Liver (tissue), 9 donors: Measurements from ENCODE around the gene SHC4. TPM values are rescaled to one million over a fixed set of nuclear protein-coding genes. Genes with fewer than 3 reads are reported as not detected.

Experiments
- DNase-seq: peaks from one replicate; pipeline ENCODE4 v3.0.0-alpha.2; 2017; ENCODE audit warnings: low spot score
- H3K27ac ChIP-seq, 2 donors: one replicate each; pipeline ENCODE4 v1.7.0; 2013; ENCODE audit warnings: inconsistent platforms in 2 of 2, low read length in 2 of 2, control low read depth in 1 of 2, low read depth in 1 of 2, mild to moderate bottlenecking in 1 of 2
- H3K27me3 ChIP-seq, 4 donors: one replicate each; pipeline versions ENCODE4 v1.6.1 to v1.7.0; 2013; ENCODE audit warnings: low read length in 3 of 4, inconsistent platforms in 1 of 4, mild to moderate bottlenecking in 1 of 4, moderate library complexity in 1 of 4; ENCODE audit not compliant: control insufficient read depth in 4 of 4, insufficient read depth in 4 of 4
- H3K36me3 ChIP-seq, 4 donors: one replicate each; pipeline versions ENCODE4 v1.6.1 to v1.7.0; 2013; ENCODE audit warnings: low read length in 3 of 4, mild to moderate bottlenecking in 3 of 4, low read depth in 1 of 4, moderate library complexity in 1 of 4; ENCODE audit not compliant: control insufficient read depth in 4 of 4, insufficient read depth in 3 of 4
- H3K4me1 ChIP-seq, 4 donors: one replicate each; pipeline versions ENCODE4 v1.6.1 to v1.7.0; 2013; ENCODE audit warnings: low read length in 3 of 4, mild to moderate bottlenecking in 3 of 4, moderate library complexity in 1 of 4; ENCODE audit not compliant: control insufficient read depth in 4 of 4, insufficient read depth in 4 of 4
- H3K4me3 ChIP-seq, 3 donors: one replicate each; pipeline versions ENCODE4 v1.6.1 to v1.7.0; 2013; ENCODE audit warnings: low read length in 3 of 3, control low read depth in 1 of 3, low read depth in 1 of 3, mild to moderate bottlenecking in 1 of 3
- H3K9ac ChIP-seq, 2 donors: one replicate each; pipeline ENCODE4 v1.7.0; 2013; ENCODE audit warnings: low read length in 2 of 2, mild to moderate bottlenecking in 2 of 2, moderate library complexity in 2 of 2, control low read depth in 1 of 2, low read depth in 1 of 2
- H3K9me3 ChIP-seq, 4 donors: one replicate each; pipeline versions ENCODE4 v1.6.1 to v1.7.0; 2013; ENCODE audit warnings: low read length in 3 of 4; ENCODE audit not compliant: control insufficient read depth in 4 of 4
- ATF3 ChIP-seq: IDR thresholded peaks from 2 replicates; pipeline ENCODE4 v1.6.1; 2016; ENCODE audit warnings: antibody characterized with exemption
- FOXA1 ChIP-seq: IDR thresholded peaks from 2 replicates; pipeline ENCODE4 v1.6.1; 2016; ENCODE audit warnings: antibody characterized with exemption
- HNF4A ChIP-seq, 2 donors: conservative IDR thresholded peaks; 2 replicates each; pipeline ENCODE4 v1.6.1; 2016; ENCODE audit warnings: antibody characterized with exemption in 2 of 2, mild to moderate bottlenecking in 2 of 2
- HNF4G ChIP-seq: IDR thresholded peaks from 2 replicates; pipeline ENCODE4 v1.6.1; 2016; ENCODE audit warnings: antibody characterized with exemption
- JUND ChIP-seq, 2 donors: IDR thresholded peaks; 2 replicates each; pipeline ENCODE4 v1.6.1; 2016; ENCODE audit warnings: antibody characterized with exemption in 2 of 2
- NR2F2 ChIP-seq: IDR thresholded peaks from 2 replicates; pipeline ENCODE4 v1.6.1; 2016; ENCODE audit warnings: antibody characterized with exemption
- RAD21 ChIP-seq, 2 donors: IDR thresholded peaks; 2 replicates each; pipeline ENCODE4 v1.6.1; 2016; ENCODE audit warnings: antibody characterized with exemption in 2 of 2, mild to moderate bottlenecking in 2 of 2
- REST ChIP-seq: IDR thresholded peaks from 2 replicates; pipeline ENCODE4 v1.6.1; 2016; ENCODE audit warnings: antibody characterized with exemption, mild to moderate bottlenecking
- WGBS: extraction: QIAGEN DNeasy Blood & Tissue Kit; methylation state at CpG from one replicate; pipeline ENCODE4 v1.1.7; 2013; 5-methylcytosine and 5-hydroxymethylcytosine counted together
- polyA plus RNA-seq, 2 donors: library from polyadenylated mRNA; stranded (reverse) in 1 of 2; unstranded in 1 of 2; fragments of 200-250 nt in 1 of 2; fragments of >200 nt in 1 of 2; fragmentation: Nextera tagmentation in 1 of 2; extraction: Ambion mirVana in 1 of 2; gene quantifications; one replicate each; pipeline versions ENCODE4 v1.2.1 to v1.2.3, GENCODE V29; 2013 to 2015
- total RNA-seq, 2 donors: library from RNA; depleted of rRNA; stranded (reverse); fragments of >200 nt; gene quantifications; one replicate each; pipeline ENCODE4 v1.2.3, GENCODE V29; 2014
- TF ChIP-seq, protein P1 (sequence below): fragments of 150-350 bp; IDR thresholded peaks from 2 replicates; pipeline ENCODE4 v1.5.1; 2017; ENCODE audit warnings: improper control_type of control experiment, low read depth, low read length; ENCODE audit not compliant: missing input control
- donor health status: healthy.
- donor health status: healthy.
- donor health status: healthy.
- donor health status: healthy.
- donor health status: healthy.

SHC4 gene
- total and polyA plus RNA-seq, 4 donors = under 0.01 to 0.19 (median 0.05) TPM

DNA sequence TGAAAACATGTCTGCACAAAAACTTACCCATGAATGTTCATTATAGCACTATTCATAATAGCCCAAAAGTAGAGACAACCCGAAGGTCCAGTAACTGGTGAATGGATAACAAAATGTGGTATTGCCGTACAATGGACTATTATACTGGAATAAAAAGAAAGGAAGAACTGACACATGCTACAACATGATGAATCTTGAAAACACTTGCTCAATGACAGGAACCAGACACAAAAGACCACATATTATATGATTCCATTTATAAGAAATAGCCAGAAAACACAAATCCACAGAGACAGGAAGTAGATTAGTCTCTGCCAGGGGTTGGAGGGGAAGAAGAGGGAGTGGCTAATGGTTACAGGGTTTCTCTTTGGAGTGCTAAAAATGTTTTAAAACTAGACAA is 18.3 kb downstream of the SHC4 start:
- Histone ChIP-seq H3K9ac (no peak overlapping the region), H3K27ac (no peak overlapping the region), H3K9me3 (no peaks in the 10 kb centered on the region), H3K4me1 (no peaks in the 10 kb centered on the region), H3K4me3 (no peak overlapping the region), H3K27me3 (no peaks in the 10 kb centered on the region), H3K36me3 (no peaks in the 10 kb centered on the region)
- TF ChIP-seq JUND (IDR thresholded peaks at IDR 0.05) = no peak
- DNase-seq = no peak
- WGBS = 90% methylated on average over 2 of the region's 2 CpGs

DNA sequence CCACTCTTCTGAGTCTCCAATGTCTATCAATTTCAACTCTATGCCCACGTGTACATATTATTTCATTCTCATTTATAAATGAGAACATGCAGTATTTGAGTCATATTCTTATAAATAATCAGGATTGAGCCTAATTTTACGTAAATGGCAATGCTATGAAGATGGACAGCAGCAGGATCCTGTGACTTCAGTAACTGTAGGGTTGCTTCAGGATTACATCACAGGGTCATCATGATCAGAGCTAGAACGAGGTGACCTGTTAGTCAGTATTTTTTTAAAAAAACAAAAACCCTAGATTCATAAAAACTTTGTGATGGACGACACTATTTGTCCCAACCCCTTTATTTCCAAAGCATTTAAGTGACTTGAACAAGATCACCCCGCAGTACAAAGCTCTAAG is 21.8 kb downstream of the SHC4 start:
- 72% methylated on average over 5 of the region's 5 CpGs for WGBS
- no peak overlapping the region for H3K27ac ChIP-seq
- no peaks in the 10 kb centered on the region for H3K27me3 ChIP-seq
- no peaks in the 10 kb centered on the region for H3K9me3 ChIP-seq
- H3K4me3 ChIP-seq = no peak overlapping the region
- H3K36me3 ChIP-seq = no peaks in the 10 kb centered on the region
- no peak overlapping the region for H3K9ac ChIP-seq
- no peaks in the 10 kb centered on the region for H3K4me1 ChIP-seq
- DNase-seq = no peak
- no peak for TF ChIP-seq FOXA1
- TF ChIP-seq ATF3 = no peak
- no peak for TF ChIP-seq REST

- no peak for TF ChIP-seq HNF4G
- no peak for TF ChIP-seq REST
- no peak for TF ChIP-seq RAD21 (IDR thresholded peaks at IDR 0.05)
- no peak for TF ChIP-seq HNF4A (conservative IDR thresholded peaks at IDR 0.05)
- TF ChIP-seq ATF3 = no peak
- TF ChIP-seq, protein P1, sequence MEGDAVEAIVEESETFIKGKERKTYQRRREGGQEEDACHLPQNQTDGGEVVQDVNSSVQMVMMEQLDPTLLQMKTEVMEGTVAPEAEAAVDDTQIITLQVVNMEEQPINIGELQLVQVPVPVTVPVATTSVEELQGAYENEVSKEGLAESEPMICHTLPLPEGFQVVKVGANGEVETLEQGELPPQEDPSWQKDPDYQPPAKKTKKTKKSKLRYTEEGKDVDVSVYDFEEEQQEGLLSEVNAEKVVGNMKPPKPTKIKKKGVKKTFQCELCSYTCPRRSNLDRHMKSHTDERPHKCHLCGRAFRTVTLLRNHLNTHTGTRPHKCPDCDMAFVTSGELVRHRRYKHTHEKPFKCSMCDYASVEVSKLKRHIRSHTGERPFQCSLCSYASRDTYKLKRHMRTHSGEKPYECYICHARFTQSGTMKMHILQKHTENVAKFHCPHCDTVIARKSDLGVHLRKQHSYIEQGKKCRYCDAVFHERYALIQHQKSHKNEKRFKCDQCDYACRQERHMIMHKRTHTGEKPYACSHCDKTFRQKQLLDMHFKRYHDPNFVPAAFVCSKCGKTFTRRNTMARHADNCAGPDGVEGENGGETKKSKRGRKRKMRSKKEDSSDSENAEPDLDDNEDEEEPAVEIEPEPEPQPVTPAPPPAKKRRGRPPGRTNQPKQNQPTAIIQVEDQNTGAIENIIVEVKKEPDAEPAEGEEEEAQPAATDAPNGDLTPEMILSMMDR = no peak
- TF ChIP-seq NR2F2 = no peak
- no peak for DNase-seq
- Histone ChIP-seq H3K4me1 (no peaks in the 10 kb centered on the region), H3K4me3 (no peak overlapping the region), H3K27me3 (no peaks in the 10 kb centered on the region), H3K27ac (no peak overlapping the region), H3K36me3 (no peaks in the 10 kb centered on the region), H3K9ac (no peak overlapping the region), H3K9me3 (no peaks in the 10 kb centered on the region)
- 75% methylated on average over 6 of the region's 6 CpGs for WGBS
Observed at GRCh38 chr15:48940508-48940907, 23.2 kb downstream of the SHC4 start.
